OCI-LY7 (cell line): ENCODE data around the gene PEDS1. TPM values are rescaled to one million over a fixed set of nuclear protein-coding genes. Genes with fewer than 3 reads are reported as not detected.

Source experiments
- BruUV-seq: library from RNA; stranded (reverse); fragments of 400-500 nt; replicated peaks from 2 replicates; lab custom pipeline; 2021; lab: Mats Ljungman, UMichigan
- CTCF ChIA-PET: fragments of 300-600 bp; sonication (Branson Sonifier 250); formaldehyde crosslinking; loops from one replicate; lab custom pipeline; 2022; ENCODE audit warnings: antibody characterized with exemption; ENCODE audit not compliant: unreplicated experiment; lab: Charles Lee
- POLR2A ChIA-PET: fragments of 300-600 bp; sonication (Branson Sonifier 250); formaldehyde crosslinking; loops from one replicate; lab custom pipeline; 2022; ENCODE audit warnings: antibody characterized with exemption; lab: Charles Lee
- DNase-seq: peaks from one replicate; pipeline ENCODE4 v3.0.0-alpha.2; 2015; ENCODE audit warnings: low spot score
- H2AFZ ChIP-seq: fragments of 200-600 bp; sonication (generic), shearing (Covaris generic); 2 replicates; pipeline ENCODE4 v1.6.1; 2014; ENCODE audit warnings: mild to moderate bottlenecking, antibody characterized with exemption, low read length, moderate library complexity
- H3K27ac ChIP-seq: fragments of 200-600 bp; sonication (generic); 2 replicates; pipeline ENCODE4 v1.5.1; 2014; ENCODE audit warnings: mixed run types, low read depth, mild to moderate bottlenecking, moderate library complexity, low read length, inconsistent platforms; ENCODE audit not compliant: poor library complexity, severe bottlenecking
- H3K36me3 ChIP-seq: fragments of 200-600 bp; sonication (generic); 2 replicates; pipeline ENCODE4 v1.6.1; 2014; ENCODE audit warnings: mild to moderate bottlenecking, antibody characterized with exemption, low read length, moderate library complexity, mixed read lengths; ENCODE audit not compliant: insufficient read depth
- H3K4me1 ChIP-seq: fragments of 200-600 bp; sonication (generic); 2 replicates; pipeline ENCODE4 v1.5.1; 2014; ENCODE audit warnings: mild to moderate bottlenecking, low read length; ENCODE audit not compliant: insufficient read depth, poor library complexity, severe bottlenecking
- H3K4me2 ChIP-seq: fragments of 200-600 bp; sonication (generic); 2 replicates; pipeline ENCODE4 v1.6.1; 2014; ENCODE audit warnings: mild to moderate bottlenecking, low read length
- H3K4me3 ChIP-seq: fragments of 200-600 bp; sonication (generic); 2 replicates; pipeline ENCODE4 v1.5.1; 2014; ENCODE audit warnings: mild to moderate bottlenecking, low read depth, low read length; ENCODE audit not compliant: poor library complexity, severe bottlenecking
- H3K79me2 ChIP-seq: fragments of 200-600 bp; sonication (generic); 2 replicates; pipeline ENCODE4 v1.6.1; 2016; ENCODE audit warnings: low read depth, mild to moderate bottlenecking, low read length, moderate library complexity, mixed read lengths; ENCODE audit not compliant: insufficient read depth
- H3K9me2 ChIP-seq: fragments of 200-600 bp; sonication (generic); 2 replicates; pipeline ENCODE4 v1.6.1; 2016; ENCODE audit warnings: mild to moderate bottlenecking, low read length, mixed read lengths; ENCODE audit not compliant: insufficient read depth
- H3K9me3 ChIP-seq: fragments of 200-600 bp; sonication (generic); 2 replicates; pipeline ENCODE4 v1.6.1; 2014; ENCODE audit warnings: mild to moderate bottlenecking, mixed run types, low read length, mixed read lengths
- H4K20me1 ChIP-seq: fragments of 200-600 bp; sonication (generic); 2 replicates; pipeline ENCODE4 v1.6.1; 2014; ENCODE audit warnings: mild to moderate bottlenecking, antibody characterized with exemption, low read length, moderate library complexity, mixed read lengths; ENCODE audit not compliant: insufficient read depth
- EZH2phosphoT487 ChIP-seq: fragments of 200-600 bp; sonication (generic); IDR thresholded peaks from 2 replicates; pipeline ENCODE4 v1.6.1; 2018; ENCODE audit warnings: low read depth, borderline replicate concordance, mild to moderate bottlenecking, mixed run types, antibody characterized with exemption, low read length, moderate library complexity, mixed read lengths
- intact Hi-C: fragments of 100-400 bp; cut with micrococcal nuclease; formaldehyde crosslinking; loops from one replicate; pipeline ENCODE4 v1.10.0; 2022; ENCODE audit not compliant: unreplicated experiment
- total RNA-seq, 2 experiments: library from RNA; depleted of rRNA in 1 of 2; stranded (reverse); fragments of >200 nt in 1 of 2; shearing (Covaris generic) in 1 of 2; gene quantifications; 2 replicates each; pipeline ENCODE4 v1.2.3, GENCODE V29; 2014 to 2022
- TF ChIP-seq, protein P1 (sequence below): fragments of 200-600 bp; sonication (generic); conservative IDR thresholded peaks from 2 replicates; pipeline ENCODE4 v1.5.1; 2014; ENCODE audit warnings: mild to moderate bottlenecking, antibody characterized with exemption, low read length, moderate library complexity, mixed read lengths

PEDS1 gene
- total RNA-seq, 2 experiments from 2014 or later = 22.0 to 25.9 TPM

DNA sequence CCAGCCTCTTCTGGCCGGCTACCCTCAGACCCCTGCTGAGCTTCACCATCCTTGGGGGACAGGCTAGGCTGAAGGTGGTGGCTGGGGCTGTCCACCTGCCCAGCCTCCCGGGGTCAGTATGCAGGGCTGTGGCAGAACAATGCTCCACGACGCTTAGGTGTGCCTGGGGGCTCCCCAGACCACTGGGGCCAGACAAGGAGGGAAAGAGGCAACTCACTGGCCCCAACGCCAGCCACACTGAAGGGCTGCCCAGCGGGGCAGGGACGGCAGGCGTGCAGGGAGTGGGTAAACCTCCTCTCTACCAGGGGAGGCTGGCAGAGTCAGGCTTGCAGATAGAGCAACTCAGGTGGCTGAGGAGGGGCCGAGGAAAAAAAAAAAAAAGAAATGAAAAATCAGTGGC is 29.0 kb downstream of the PEDS1 start:
- Histone ChIP-seq H3K9me3 (no peaks in the 10 kb centered on the region), H3K4me1 (no peaks in the 10 kb centered on the region), H3K79me2 (no peaks in the 10 kb centered on the region), H3K36me3 (peaks cover 17% of the 10 kb centered on the region; the same call in 1 of the 2 replicates), H3K4me3 (no peak overlapping the region), H3K27ac (no peak overlapping the region), H3K4me2 (no peak overlapping the region), H2AFZ (no peak overlapping the region), H3K9me2 (no peaks in the 10 kb centered on the region), H4K20me1 (no peaks in the 10 kb centered on the region)
- ChIA-PET POLR2A (interaction anchor here (0.8 kb wide), 1 partner anchor 9 kb away, joined by 4 read pairs; no protein-coding TSS in a partner anchor), CTCF (no interaction called here)
- DNase-seq = no peak
- intact Hi-C loops = no loop called here
- no TSS peak for BruUV-seq
- TF ChIP-seq, protein P1, sequence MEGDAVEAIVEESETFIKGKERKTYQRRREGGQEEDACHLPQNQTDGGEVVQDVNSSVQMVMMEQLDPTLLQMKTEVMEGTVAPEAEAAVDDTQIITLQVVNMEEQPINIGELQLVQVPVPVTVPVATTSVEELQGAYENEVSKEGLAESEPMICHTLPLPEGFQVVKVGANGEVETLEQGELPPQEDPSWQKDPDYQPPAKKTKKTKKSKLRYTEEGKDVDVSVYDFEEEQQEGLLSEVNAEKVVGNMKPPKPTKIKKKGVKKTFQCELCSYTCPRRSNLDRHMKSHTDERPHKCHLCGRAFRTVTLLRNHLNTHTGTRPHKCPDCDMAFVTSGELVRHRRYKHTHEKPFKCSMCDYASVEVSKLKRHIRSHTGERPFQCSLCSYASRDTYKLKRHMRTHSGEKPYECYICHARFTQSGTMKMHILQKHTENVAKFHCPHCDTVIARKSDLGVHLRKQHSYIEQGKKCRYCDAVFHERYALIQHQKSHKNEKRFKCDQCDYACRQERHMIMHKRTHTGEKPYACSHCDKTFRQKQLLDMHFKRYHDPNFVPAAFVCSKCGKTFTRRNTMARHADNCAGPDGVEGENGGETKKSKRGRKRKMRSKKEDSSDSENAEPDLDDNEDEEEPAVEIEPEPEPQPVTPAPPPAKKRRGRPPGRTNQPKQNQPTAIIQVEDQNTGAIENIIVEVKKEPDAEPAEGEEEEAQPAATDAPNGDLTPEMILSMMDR = no peak
- TF ChIP-seq EZH2phosphoT487 = no peak

DNA sequence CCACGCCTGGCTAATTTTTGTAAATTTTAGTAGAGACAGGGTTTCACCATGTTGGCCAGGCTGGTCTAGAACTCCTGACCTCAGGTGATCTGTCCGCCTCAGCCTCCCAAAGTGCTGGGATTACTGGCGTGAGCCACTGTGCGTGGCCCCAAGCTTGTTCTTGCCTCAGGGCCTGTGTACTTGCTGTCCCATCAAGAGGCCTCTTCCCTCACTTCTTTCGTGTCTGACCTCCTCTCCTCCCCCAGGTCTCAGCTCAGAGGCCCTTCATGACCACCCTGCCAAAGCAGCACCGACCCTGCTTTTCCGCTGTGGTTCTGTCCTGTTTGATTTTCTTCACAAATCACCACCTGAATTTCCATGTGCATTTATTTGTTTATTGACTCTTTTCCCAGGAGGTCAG is 30.1 kb downstream of the PEDS1 start:
- Histone ChIP-seq H3K27ac (no peak overlapping the region), H3K4me3 (no peak overlapping the region), H3K36me3 (peaks cover 17% of the 10 kb centered on the region; the same call in 1 of the 2 replicates), H4K20me1 (no peaks in the 10 kb centered on the region), H3K4me2 (no peak overlapping the region), H2AFZ (no peak overlapping the region), H3K9me3 (no peaks in the 10 kb centered on the region), H3K9me2 (no peaks in the 10 kb centered on the region), H3K4me1 (no peaks in the 10 kb centered on the region), H3K79me2 (no peaks in the 10 kb centered on the region)
- intact Hi-C loops = no loop called here
- no TSS peak for BruUV-seq
- DNase-seq = no peak
- CTCF ChIA-PET = no interaction called here
- POLR2A ChIA-PET = no interaction called here
- TF ChIP-seq EZH2phosphoT487 = no peak
- TF ChIP-seq, protein P1 = no peak

GRCh38 chr20:50122763-50123162 is 30.8 kb downstream of the PEDS1 start:
- no peak for DNase-seq
- TF ChIP-seq, protein P1 = no peak
- TF ChIP-seq EZH2phosphoT487 = no peak
- Histone ChIP-seq H4K20me1 (no peaks in the 10 kb centered on the region), H3K4me1 (no peaks in the 10 kb centered on the region), H3K4me3 (no peak overlapping the region), H2AFZ (no peak overlapping the region), H3K27ac (no peak overlapping the region), H3K79me2 (no peaks in the 10 kb centered on the region), H3K9me2 (no peaks in the 10 kb centered on the region), H3K4me2 (no peak overlapping the region), H3K36me3 (peaks cover 16% of the 10 kb centered on the region; the same call in 1 of the 2 replicates), H3K9me3 (no peaks in the 10 kb centered on the region)
- ChIA-PET POLR2A (interaction anchor here (0.6 kb wide), 1 partner anchor 689 kb away, joined by 4 read pairs; no protein-coding TSS in a partner anchor), CTCF (no interaction called here)
- no TSS peak for BruUV-seq
- intact Hi-C loops = no loop called here
